LNCaP clone FGC (cell line): Measurements from ENCODE around the gene TMPRSS5.

Experiments
- DNase-seq: peaks from one replicate; pipeline ENCODE4 v3.0.0-alpha.2; 2011; ENCODE audit warnings: low read depth
- H3K4me3 ChIP-seq: 2 replicates; pipeline ENCODE4 v1.5.1; 2011; ENCODE audit warnings: mild to moderate bottlenecking, low read depth, low read length, control low read depth
- TF ChIP-seq, protein P1 (sequence below): IDR thresholded peaks from 2 replicates; pipeline ENCODE4 v1.5.1; 2012; ENCODE audit warnings: mild to moderate bottlenecking; ENCODE audit not compliant: control insufficient read depth, insufficient read depth; ENCODE audit errors: extremely low read depth

Gene TMPRSS5

DNA sequence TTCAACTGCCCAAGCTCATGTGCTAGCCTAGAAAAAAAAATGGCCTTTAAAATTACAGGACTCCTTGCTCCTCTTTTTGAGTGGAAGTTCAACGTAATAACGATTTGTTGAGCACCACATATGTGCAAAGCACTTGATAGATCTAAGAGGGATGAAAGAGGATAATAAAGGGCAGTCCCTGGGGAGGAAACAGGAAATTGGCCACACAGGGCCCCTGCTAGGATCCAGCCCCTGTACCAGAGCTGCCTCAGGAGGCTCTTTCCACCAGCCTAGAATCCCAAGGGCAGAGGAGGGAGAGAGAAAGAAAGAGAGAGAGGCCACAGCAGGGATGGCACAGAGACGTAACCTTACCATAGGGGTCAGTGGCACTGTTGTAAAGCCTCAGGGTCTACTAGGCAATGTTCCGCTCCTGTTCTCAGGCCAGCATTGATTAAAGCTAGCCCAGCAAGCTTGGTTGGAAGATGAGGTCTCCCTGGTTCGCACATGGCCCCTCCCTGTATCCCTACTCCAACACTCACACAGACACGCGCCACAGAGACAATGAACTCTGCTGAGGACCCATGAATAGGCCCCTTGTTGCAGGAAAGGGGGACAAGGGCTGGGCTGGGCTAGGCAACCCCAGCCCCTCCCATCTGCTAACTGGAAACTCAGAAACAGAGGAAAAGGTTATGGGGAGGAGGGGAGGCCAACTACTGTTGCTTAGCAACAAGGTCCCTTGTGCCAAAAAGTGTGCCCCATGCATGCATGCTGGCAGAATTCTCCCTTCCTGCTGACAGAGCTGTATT, at the start of gene TMPRSS5:
Gene TMPRSS5, minus strand, starts transcription at position 438 of the 785 bp plus-strand sequence. Its CDS starts 84 bp downstream, at position 354.
- H3K4me3 ChIP-seq: no peak within 1 kb of the TSS
- DNase-seq: no peak
- TF ChIP-seq, protein P1, sequence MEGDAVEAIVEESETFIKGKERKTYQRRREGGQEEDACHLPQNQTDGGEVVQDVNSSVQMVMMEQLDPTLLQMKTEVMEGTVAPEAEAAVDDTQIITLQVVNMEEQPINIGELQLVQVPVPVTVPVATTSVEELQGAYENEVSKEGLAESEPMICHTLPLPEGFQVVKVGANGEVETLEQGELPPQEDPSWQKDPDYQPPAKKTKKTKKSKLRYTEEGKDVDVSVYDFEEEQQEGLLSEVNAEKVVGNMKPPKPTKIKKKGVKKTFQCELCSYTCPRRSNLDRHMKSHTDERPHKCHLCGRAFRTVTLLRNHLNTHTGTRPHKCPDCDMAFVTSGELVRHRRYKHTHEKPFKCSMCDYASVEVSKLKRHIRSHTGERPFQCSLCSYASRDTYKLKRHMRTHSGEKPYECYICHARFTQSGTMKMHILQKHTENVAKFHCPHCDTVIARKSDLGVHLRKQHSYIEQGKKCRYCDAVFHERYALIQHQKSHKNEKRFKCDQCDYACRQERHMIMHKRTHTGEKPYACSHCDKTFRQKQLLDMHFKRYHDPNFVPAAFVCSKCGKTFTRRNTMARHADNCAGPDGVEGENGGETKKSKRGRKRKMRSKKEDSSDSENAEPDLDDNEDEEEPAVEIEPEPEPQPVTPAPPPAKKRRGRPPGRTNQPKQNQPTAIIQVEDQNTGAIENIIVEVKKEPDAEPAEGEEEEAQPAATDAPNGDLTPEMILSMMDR: no peak

DNA sequence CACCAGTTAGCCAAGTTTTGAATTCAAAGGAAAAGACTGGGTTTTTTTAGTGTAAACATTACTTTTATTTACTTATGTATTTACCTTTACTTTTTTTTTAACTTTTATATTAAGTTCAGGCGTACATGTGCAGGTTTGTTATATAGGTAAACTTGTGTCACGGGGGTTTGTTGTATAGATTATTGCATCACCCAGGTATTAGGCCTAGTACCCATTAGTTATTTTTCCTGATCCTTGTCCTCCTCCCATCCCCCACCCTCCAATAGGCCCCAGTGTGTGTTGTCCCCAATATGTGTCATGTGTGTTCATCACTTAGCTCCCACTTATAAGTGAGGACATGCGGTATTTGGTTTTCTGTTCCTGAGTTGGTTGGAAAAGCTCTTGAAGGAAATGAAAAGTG, 46.8 kb upstream of the TMPRSS5 start:
- H3K4me3 ChIP-seq: no peak overlapping the region
- DNase-seq: no peak
- TF ChIP-seq, protein P1: no peak

DNA sequence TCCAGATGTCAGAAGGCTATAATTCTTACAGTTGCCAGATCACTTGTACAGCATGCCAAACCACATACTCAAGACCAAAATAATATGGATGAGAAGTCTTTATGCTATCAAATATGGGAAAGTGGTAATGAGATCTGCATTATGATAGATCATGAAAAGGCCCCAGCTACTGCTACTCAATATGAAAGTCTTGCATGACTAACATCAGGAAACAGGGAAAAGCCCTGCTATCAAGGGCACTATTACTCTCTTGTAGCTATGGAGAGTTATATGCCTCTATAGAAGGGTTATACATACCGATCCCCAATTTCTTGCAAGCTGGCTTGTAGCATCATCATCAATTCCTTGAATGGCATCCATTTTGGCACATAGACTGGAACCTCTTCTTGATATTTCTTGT, 30.2 kb upstream of the TMPRSS5 start:
- DNase-seq: no peak
- no peak overlapping the region for H3K4me3 ChIP-seq
- TF ChIP-seq, protein P1: no peak

DNA sequence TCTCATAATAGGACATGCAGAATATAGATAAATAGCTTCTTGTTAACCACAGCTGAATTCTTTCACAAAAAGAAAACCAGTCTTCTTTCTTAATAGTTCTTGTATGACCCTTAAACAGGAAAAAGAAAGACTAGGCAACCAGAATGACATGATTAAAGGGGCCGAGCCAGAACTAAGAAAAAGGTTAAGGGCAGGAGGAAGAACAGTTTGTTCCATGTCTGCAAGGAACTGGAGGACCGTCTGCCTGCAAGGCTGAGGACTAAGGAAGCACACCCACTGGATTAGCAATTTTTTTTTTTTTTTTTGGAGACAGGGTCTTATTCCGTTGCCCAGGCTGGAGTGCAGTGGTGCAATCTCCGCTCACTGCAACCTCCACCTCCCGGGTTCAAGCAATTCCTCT, 26.0 kb upstream of the TMPRSS5 start:
- no peak for DNase-seq
- TF ChIP-seq, protein P1: no peak
- no peak overlapping the region for H3K4me3 ChIP-seq

DNA sequence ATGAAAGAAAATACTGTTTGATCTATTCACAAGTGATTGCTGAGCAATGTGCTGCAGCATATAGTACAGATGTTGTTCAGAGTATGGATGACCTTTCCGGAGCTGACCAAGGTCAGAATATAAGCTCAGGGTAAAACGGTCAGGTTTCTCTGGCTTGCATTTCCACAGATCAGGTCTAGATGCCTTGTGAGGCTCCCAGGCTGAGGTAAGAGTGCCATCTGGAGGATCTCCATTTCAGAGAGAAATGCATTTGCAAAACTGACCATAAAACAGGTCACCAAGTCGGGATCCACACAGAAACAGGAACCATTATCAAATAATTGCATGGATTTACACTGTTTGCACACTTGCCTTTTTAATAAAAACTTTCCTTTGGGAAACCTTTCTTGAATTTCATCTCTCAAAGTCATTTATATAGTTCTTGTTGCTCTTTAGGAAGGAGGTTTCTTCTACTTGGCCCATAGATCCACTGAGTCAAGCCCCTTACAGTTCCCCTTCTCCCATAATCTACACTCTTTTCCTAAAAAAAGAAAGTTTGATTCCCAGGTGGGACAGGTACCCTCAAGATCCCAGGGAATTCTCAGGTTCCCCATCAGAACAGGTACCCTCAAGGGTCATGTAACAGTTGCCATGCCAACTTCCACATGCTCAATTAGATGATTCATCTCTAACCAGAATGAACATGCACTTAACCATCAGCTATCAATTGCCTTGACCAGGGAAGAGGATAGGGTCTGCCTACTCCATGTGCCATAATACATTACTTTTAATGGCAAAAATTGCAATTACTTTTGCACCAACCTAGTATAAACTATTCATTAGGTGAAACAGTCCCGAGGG, 25.0 kb upstream of the TMPRSS5 start:
- no peak overlapping the region for H3K4me3 ChIP-seq
- peak; percentile 46 for DNase-seq
- TF ChIP-seq, protein P1: peak; percentile 76

DNA sequence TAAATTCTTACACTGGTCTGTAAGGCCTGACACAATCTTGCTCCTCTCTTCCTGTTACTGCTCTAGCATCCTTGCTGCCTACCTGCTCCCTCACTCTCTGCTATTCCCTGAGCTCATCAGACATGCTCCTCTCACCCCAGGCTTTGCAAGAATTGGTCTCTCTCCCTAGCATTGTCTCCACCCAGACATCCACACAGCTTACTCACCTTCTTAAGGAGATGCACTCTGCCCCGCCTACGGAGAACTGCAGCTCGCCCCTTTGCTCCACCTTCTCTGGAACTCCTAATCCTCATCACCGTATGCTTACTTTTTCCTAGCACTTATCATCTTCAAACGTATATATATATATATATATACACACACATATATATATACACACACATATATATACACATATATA, 23.3 kb upstream of the TMPRSS5 start:
- TF ChIP-seq, protein P1: no peak
- DNase-seq: no peak
- H3K4me3 ChIP-seq: no peak overlapping the region
